HG03135 (cell line): ENCODE results near the gene KNTC1.
"Not testable (repeated sequence)": the region's sequence is repeated elsewhere in the genome, so short reads cannot be mapped to it uniquely, and the experiment has no call there.

Experiments used
- ATAC-seq: cut with Tn5 transposase; IDR thresholded peaks from one replicate; pipeline ENCODE4 v1.9.1; 2021; ENCODE audit warnings: mild to moderate bottlenecking, moderate library complexity; ENCODE audit not compliant: unreplicated experiment

Gene KNTC1

DNA sequence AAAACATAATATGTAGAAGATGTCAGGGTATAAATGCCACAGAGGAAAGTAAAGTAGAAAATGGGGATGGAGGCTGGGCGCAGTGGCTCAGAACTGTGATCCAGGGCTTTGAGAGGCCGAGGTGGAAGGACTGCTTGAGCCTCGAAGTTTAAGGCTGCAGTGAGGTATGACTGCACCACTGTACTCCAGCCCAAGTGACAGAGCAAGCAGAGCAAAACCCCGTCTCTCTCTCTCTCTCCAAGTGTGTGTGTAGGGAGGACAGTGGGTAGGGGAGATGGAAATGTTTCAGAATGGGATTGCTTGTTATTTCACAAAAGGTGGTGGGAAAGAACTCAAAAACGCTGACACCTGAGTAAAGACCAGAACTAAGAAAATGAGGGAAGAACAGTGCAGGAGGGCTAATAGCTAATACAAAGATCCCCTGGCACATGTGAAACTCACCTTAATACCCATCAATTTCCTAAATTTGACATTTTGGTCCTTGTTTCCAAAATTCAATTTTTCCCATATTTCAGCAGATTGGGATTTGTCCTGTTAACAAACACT, 20.6 kb upstream of the KNTC1 start:
- ATAC-seq: no peak

DNA sequence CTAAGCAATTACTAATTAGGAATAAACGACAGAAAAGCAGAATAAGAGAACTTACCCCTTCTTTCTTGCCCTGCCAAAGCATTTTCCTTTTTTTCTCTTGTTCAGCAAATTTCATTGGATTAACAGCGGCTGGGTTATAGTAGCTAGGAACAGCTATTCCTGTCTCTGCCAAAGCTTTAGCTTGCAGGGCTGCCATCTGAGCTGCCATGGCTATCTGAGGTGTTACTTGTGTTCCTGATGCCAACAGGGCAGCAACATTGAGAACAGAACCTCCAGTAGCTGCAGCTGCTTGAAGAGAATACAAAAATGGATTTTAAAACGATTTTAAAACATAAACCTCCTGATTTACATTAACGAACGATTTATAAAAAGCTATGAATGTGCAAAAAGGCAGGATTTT, 18.9 kb upstream of the KNTC1 start:
- no peak for ATAC-seq

DNA sequence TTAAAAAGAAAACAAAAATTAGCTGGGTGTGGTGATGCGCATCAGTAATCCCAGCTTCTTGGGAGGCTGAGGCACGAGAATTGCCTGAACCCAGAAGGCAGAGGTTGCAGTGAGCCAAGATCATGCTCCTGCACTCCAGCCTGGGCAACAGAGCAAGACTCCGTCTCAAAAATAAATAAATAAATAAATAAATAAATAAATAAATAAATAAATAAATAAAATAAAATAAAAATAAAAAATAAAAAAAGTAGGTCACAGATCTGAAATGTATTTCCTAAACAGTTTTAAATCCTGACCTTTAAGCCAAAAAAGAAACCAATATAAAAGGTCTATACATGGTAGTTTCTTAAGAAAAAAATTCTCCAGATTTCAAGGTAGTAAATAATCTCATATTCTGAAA, 14.0 kb upstream of the KNTC1 start:
- not testable (repeated sequence) for ATAC-seq

DNA sequence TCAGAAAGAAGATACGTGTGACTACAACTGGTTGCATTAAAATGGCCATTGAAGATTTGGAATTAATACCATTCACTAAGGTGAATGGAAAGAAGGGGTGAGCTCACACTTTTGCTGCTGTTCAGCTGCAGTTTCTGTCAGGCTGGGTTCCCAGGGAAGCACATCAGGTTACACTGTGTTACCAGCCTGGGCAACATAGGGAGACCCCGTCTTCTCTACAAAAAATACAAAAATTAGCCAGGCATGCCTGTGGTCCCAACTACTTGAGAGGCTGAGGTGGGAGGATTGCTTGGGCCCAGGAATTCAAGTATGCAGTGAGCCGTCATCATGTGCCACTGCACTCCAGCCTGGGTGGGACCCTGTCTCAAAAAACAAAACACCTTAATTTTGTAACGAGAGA, 13.4 kb upstream of the KNTC1 start:
- no peak for ATAC-seq

DNA sequence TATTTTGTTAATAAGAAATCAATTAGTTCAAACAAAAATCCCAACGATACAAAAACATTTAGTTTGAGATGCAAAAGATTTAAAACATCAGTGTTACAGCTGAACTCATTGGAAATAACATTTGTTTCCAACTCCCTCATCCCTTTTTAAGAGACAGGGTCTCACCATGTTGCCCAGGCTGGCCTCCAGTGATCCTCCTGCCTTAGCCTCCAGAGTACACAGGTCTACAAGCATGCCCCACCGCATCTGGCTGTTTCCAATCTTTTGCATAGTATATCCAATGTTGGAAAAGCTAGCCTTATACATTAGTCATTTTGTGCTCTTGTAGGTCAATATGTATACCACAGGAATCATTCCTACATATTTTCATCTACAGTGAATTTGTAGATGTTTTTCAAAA, 11.8 kb upstream of the KNTC1 start:
- no peak for ATAC-seq

DNA sequence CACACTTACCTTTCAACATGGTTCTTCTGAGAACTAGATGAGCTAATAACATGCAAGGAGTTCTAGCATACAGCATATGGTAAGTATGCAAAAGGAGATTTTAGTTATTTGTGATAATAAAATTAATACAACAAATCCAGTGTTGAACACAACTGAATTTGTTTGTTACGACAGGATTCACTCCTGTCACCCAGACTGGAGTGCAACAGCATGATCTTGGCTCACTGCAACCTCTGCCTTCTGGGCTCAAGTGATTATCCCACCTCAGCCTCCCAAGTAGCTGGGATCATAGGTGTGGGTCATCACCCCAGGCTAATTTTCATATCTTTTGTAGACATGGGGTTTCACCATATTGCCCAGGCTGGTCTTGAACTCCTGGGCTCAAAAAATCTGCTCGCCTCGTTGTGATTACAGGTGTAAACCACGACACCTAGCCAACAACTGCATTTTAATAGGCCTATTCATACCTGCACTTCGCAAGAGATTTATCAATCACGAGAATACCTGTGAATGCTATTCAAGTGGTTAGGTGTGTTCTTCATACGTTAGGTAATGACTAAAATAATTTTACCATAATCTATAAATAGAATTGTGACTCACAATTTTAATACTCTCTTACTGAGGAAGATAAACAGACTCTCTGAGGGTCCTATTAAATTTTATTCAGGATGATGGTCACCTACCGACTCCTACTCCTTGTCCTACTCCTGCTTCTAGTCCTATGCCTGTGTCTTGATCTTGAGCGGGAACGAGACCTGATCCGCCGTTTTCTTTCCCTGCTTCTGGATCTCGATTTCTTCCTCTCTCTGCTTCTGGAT, 10.3 kb upstream of the KNTC1 start:
- no peak for ATAC-seq

DNA sequence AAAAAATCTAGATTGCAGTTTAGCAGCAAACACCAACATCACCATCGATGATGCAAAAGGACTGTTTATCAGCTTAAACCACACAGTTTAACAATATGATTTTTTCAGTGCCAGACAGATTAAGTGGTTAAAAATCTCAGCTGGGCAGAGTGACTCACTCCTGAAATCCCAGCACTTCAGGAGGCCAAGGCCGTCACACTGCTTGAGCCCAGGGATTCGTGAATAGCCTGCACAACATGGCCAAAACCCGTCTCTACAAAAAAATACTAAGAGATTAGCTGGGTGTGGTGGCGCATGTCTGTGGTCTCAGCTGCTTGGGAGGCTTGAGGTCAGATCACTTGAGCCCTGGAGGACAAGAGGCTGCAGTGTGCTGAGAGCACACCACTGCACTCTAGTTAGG, 9.2 kb upstream of the KNTC1 start:
- no peak for ATAC-seq

DNA sequence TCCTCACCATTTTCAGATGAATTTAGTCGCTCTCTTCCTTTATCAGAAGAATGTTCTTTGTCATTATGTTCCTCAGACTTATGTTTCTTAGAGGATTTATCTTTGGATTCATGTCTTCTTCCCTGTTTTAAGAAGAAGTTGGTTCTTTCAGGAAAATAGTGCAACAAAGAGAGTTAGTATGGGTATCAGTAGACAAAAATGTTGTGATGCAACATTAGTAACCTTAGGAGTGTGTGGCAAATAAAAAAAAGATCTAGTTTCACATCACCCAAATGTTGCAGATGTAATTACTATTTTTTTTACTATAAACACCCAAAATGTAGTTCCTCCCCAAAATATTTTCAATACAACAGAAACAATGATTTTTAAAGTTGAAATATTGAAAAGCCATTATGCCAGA, 8.1 kb upstream of the KNTC1 start:
- no peak for ATAC-seq

DNA sequence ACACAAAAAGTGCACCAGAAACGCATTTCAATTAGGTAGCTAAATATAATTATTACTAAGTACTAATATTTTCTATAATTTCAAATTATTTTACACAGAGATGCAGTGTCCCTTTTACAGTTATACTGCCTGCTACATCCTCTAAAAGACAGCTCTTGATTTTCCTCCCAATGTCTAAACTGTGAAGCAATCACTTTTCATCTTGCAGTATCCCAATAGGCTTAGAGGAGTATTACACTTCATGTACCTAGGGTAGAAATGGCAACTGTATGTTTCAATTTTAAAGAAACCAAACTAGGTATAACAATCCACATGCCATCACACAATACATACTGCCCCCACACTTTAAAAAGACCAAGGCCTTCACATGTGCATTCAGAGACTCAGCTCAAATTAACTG, 7.6 kb upstream of the KNTC1 start:
- ATAC-seq: no peak

DNA sequence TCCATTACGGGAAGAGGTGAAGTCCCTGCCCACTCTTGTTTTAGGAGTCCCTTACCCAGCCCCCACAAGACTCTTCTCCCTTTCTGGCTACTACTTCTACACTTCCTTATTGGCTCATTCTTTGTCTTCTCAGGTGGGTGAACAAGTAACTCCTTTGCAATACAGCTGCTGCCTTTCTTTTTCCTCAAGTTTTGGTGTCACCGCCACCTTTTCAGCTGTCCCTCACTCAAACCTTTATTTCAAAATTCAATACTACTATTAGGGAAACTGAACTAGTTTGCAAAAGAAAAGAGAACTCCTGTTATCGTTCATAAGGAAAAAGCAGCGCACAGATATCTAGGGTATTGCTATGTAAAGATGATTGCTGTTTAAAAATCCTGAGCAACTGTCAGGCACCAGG, 6.4 kb upstream of the KNTC1 start:
- ATAC-seq: no peak

DNA sequence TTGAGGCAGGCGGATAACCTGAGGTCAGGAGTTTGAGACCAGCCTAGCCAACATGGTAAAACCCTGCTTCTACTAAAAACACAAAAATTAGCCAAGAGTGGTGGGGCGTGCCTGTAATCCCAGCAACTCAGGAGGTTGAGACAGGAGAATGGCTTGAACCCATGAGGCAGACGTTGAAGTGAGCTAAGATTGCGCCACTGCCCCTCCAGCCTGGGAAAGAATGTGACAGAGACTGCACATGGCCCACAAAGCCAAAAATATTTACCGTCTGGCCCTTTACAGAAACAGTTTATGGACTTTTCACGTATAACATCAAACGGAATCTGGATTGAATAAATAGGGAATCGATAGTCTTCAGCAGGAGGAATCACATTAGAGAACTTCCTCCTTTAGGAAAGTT, 3.8 kb upstream of the KNTC1 start:
- no peak for ATAC-seq

DNA sequence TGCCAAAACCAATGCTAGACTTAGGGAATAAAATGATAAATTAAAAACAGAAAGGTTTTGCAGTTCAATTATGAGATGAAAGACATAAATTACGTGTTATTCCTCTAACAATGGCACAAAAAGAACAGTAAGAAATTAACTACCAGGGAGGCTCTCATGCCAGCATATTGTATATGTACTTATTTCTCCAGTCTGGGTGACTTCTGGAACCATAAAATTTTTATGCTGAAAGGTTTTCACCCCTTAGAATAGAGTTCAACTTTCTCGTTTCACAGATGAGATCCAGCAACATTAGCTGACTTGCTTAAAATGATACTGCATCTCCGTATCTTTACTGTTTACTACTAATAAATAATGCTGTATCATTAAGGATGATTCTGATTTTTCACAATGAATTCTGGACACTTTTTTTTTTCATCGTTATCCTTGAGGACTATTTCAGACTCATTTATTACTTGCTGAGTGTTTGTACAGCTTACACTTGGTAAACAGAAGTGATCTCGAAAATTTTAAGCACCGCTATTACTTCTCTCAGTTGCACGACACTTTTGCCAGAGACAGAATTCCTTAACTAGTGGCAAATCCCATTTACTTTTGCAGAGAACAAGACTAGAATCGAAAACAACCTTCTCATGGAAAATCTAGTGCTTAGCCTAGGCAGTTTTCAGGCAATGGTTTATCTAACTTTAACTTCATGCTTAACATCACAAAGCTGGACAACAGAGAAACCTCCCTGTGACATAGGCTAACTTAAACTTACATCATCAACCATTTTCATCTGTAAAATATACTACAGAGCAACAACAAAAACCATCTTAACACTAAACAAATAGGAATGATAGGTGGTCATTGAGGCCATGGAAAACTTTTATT, 3.0 kb upstream of the KNTC1 start:
- no peak for ATAC-seq

DNA sequence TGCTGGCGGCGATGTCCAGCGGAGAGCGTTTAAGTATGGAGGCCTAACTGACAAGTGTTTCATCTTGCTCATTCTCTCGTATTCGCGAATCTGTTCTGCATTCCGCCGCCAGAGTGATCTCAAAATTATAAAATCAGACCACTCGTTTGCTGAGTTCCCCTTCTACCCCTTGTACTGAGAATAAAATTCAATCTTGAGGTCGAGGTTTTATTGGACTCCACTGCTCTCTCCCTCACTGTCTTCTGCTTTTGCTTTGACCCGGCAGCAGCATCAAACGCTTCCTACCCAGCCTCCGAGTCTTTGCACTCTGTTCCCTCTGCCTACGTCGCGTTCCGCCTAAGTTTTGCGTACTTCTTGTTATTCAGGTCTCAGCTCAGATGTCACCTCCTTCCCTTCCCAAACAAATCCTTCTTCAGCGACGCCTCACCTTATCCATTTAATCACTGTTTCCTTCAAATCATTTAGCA, 462 bp downstream of the KNTC1 start:
- no peak for ATAC-seq

DNA sequence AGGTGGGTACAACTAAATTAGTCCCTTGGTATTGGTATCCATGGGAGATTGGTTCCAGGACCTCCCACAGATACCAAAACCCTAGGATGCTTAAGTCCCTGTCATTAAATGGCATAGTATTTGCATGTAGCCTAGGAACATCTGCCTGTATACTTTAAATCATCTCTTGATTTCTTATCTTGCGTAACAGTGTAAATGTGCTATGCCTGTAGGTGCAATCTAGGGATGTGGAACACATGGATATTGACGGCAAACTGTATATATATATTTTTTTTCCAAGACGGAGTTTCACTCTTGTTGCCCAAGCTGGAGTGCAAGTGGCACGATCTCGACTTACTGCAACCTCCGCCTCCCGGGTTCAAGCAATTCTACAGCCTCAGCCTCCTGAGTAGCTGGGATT, 1.5 kb downstream of the KNTC1 start:
- no peak for ATAC-seq

DNA sequence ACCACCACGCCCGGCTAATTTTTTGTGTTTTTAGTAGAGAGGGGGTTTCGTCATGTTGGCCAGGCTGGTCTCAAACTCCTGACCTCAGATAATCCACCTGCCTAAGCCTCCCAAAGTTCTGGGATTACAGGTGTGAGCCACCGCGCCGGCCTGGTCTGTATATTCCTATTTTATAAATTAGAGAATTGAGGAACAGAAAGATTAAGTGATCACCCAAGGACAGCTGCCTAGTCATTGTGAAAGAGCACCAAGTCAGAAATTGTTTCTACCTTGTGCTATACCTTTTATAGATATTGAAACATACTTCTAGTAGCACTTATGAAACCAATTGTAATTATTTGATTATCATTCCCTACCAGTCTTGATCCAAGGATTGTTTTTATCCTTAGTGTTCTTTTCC, 1.9 kb downstream of the KNTC1 start:
- ATAC-seq: no peak

DNA sequence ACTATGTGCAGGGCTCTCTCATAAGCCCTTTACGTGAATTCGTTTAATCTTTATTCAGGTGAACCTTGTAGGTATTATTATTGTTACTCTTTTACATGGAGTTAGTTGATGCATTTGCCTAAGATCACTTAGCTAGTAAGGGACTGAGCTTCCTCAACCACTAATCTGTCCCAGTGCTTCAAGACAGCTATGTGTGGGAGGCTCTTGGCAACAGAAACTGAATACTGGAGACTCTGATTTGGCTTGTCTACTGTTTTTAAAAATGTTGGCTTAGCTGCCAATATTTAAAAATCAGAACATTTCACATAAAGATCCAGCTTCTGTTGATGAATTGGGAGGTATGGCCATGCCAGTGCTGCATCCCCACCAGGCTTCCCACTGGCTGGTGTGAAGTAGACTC, 6.8 kb downstream of the KNTC1 start:
- ATAC-seq: no peak

DNA sequence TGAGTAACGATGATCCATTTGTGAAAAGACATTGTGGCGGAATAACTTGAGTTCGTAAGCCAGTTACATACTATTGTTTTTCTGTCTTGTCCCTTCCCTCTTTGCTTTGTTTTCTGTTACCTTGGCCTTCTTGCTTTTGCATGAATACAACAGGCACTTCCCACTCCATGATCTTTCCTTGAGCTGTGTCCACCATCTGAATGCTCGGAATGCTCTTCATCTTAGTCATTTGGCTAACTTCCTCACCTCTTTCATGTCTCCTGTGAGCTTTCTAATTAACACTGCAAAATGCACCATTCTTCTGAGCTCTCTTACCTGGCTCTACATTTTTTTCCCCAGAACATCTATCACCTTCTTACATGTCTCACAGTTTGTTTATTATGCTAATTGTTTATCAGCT, 10.0 kb downstream of the KNTC1 start:
- ATAC-seq: no peak

DNA sequence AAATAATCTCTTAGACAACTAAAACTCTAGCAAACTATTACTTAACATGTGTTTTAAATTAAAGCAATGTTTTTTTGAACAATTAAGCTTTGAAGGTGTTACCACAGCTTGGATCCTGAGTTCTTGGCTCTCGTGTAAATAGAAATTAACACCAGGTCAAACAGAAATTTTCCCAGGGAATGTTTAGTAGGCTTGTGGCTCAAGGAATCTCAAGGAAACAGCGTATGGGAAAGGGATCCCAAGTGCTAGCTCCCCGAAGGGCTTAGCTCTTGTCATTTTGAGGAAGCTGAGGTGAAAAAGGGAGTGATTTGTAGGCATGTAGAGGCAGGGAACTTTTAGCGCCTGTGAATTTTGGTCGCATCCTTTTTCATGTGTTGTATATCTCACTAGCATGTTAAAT, 11.4 kb downstream of the KNTC1 start:
- no peak for ATAC-seq

DNA sequence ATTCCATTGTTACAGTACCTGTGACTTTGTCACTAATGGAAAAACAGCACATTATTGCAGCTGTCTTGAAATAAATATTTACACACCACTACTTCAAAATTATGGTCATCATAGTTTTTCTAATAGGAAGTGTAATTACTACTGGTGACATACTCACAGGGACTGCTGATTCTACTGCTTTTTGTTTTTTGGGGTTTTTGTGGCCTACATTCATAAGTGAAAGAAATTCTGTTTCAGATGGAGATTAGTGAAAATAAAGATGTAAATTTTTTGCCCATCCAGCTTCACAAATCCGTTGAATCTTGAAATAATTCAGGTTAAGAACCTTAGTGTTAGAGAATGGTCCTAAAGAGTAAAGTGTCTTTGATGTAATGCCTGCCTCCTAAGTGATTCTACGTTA, 17.5 kb downstream of the KNTC1 start:
- no peak for ATAC-seq

DNA sequence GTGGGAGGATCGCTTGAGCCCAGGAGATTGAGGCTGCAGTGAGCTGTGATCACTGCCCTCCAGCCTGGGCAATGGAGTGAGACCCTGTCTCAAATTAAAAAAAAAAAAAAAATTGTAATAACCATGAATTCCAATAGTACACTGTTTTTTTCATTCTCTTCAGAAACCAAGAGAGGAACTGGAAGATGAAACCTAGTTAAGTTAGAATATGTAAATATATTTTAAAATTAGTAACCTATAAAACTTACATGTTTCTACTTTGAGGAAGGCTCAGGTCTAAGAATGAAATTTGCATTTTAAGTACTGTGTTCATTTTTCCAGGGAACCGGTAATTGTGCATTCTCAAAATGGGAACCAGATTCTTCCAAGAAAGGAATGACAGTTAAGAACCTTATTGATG, 18.8 kb downstream of the KNTC1 start:
- peak; percentile 67 for ATAC-seq

DNA sequence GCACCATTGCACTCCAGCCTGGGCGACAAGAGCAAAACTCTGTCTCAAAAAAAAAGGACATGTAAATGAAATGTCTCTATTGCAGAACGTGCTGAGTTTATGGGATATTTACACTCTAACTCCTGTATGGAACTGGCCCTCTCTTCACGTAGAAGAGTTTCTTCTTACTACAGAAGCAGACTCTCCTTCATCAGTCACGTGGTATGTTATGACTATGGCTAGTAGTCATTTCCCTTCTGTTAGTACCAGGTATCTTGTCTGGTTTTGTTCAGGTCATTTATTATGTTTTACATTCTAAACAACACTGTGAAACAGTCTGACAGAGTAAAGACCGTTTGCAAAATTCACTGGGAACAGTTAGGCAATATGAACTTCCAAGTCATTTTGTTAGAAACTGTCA, 20.3 kb downstream of the KNTC1 start:
- no peak for ATAC-seq
